Neural progenitor cell (in vitro differentiated cells): ENCODE data around the gene DUSP6.

Experiments used
- EZH2phosphoT487 ChIP-seq: fragments of 200-600 bp; sonication (generic); IDR thresholded peaks from 2 replicates; pipeline ENCODE4 v1.6.1; 2017; ENCODE audit warnings: antibody characterized with exemption
- TF ChIP-seq, protein P1 (sequence below): fragments of 200-600 bp; sonication (generic); IDR thresholded peaks from 2 replicates; pipeline ENCODE4 v1.5.1; 2017; ENCODE audit warnings: antibody characterized with exemption, mild to moderate bottlenecking

DNA sequence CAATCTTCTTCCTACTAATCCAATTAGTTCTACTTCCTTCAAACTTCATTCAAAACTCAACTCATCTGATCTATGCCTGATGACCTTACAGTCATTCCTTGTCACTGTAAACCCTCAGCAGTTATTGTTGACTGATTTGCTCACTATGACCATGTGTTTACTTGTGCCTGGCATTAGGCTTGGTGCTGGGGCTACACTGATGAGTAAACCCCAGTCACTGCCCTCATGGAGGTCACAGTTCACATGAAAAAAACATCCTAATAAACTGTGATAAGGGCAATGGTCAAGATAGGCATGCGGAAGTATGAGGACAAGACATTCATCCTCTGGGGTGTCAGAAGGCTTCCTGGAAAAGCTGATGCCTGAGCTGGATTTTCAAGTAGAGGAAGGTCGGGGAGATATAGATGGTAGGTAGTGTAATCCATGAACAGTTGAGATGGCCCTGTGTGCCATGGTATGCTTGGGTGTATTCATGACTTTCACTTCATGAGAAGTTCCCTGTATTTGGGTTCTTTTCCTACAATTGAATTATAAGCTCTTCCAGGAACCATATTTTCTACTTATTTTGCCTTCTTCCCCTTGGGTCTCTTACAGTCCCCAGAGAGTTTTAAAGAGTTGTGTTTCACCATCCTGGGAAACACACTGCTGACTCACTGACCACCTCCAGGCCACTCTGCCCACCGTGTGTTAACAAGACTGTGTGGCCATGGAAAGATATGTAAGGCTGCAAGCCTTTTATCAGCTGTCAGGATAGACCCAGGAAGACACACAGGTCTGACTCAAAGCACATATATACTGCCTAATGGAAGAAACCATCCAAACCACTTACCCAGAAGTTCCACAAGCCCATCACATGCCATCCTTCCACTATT is 38.7 kb upstream of the DUSP6 start:
- TF ChIP-seq, protein P1, sequence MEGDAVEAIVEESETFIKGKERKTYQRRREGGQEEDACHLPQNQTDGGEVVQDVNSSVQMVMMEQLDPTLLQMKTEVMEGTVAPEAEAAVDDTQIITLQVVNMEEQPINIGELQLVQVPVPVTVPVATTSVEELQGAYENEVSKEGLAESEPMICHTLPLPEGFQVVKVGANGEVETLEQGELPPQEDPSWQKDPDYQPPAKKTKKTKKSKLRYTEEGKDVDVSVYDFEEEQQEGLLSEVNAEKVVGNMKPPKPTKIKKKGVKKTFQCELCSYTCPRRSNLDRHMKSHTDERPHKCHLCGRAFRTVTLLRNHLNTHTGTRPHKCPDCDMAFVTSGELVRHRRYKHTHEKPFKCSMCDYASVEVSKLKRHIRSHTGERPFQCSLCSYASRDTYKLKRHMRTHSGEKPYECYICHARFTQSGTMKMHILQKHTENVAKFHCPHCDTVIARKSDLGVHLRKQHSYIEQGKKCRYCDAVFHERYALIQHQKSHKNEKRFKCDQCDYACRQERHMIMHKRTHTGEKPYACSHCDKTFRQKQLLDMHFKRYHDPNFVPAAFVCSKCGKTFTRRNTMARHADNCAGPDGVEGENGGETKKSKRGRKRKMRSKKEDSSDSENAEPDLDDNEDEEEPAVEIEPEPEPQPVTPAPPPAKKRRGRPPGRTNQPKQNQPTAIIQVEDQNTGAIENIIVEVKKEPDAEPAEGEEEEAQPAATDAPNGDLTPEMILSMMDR = no peak
- TF ChIP-seq EZH2phosphoT487 = no peak
